H1 (cell line): ENCODE data around the gene PBX3. TPM values are rescaled to one million over a fixed set of nuclear protein-coding genes. Genes with fewer than 3 reads are reported as not detected.

Source experiments
- polyA plus RNA-seq, 7 experiments: library from polyadenylated mRNA; depleted of rRNA in 3 of 7; stranded (reverse) in 5 of 7; unstranded in 2 of 7; fragments of >200 nt in 5 of 7; fragments of 200-250 nt in 2 of 7; gene quantifications; 1 replicate in 5 of 7; 2 replicates in 1 of 7; 4 replicates in 1 of 7; pipeline versions ENCODE4 v1.2.1 to v1.2.3, GENCODE V29; 2011 to 2013; ENCODE audit warnings: missing spikeins in 2 of 7, mixed read lengths in 2 of 7
- total RNA-seq: library from RNA; stranded (reverse); fragmentation: NEBNext Ultra II Directional; extraction: Animal tissue kit (Norgen Biotek cat#: 25700); gene quantifications from 2 replicates; pipeline ENCODE4 v1.2.1, GENCODE V29; 2021
- TF ChIP-seq, protein P1 (sequence below): fragments of 300-600 bp; sonication (generic); IDR thresholded peaks from 2 replicates; pipeline ENCODE4 v1.7.1; 2012; ENCODE audit warnings: low read length, moderate library complexity, mild to moderate bottlenecking, inconsistent platforms; ENCODE audit not compliant: insufficient replicate concordance

The PBX3 gene
- total and polyA plus RNA-seq, 2 of the 8 experiments (the other 6 are each of a cell fraction or from before 2014, with no cell fraction given): 22.7 to 44.3 TPM

DNA sequence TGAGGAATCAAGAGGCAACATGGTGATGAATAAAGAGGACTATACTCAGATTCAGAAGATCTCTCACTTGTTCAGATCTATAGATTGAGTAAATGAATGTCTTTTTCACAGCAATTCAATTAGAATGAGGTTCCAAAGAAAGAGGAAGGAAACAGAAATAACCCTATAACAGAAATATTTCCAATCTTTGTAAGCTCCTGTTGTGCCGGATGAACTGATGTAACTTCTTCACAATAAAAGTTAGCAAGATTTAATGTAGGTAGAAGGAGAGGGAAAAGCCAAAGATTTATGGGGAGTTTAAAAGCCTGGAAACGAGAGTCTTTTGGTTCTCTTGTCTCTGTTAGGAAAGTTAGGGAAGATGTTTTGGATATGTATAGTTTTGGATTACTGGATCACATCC is 92.1 kb downstream of the PBX3 start (continued):
- TF ChIP-seq, protein P1, sequence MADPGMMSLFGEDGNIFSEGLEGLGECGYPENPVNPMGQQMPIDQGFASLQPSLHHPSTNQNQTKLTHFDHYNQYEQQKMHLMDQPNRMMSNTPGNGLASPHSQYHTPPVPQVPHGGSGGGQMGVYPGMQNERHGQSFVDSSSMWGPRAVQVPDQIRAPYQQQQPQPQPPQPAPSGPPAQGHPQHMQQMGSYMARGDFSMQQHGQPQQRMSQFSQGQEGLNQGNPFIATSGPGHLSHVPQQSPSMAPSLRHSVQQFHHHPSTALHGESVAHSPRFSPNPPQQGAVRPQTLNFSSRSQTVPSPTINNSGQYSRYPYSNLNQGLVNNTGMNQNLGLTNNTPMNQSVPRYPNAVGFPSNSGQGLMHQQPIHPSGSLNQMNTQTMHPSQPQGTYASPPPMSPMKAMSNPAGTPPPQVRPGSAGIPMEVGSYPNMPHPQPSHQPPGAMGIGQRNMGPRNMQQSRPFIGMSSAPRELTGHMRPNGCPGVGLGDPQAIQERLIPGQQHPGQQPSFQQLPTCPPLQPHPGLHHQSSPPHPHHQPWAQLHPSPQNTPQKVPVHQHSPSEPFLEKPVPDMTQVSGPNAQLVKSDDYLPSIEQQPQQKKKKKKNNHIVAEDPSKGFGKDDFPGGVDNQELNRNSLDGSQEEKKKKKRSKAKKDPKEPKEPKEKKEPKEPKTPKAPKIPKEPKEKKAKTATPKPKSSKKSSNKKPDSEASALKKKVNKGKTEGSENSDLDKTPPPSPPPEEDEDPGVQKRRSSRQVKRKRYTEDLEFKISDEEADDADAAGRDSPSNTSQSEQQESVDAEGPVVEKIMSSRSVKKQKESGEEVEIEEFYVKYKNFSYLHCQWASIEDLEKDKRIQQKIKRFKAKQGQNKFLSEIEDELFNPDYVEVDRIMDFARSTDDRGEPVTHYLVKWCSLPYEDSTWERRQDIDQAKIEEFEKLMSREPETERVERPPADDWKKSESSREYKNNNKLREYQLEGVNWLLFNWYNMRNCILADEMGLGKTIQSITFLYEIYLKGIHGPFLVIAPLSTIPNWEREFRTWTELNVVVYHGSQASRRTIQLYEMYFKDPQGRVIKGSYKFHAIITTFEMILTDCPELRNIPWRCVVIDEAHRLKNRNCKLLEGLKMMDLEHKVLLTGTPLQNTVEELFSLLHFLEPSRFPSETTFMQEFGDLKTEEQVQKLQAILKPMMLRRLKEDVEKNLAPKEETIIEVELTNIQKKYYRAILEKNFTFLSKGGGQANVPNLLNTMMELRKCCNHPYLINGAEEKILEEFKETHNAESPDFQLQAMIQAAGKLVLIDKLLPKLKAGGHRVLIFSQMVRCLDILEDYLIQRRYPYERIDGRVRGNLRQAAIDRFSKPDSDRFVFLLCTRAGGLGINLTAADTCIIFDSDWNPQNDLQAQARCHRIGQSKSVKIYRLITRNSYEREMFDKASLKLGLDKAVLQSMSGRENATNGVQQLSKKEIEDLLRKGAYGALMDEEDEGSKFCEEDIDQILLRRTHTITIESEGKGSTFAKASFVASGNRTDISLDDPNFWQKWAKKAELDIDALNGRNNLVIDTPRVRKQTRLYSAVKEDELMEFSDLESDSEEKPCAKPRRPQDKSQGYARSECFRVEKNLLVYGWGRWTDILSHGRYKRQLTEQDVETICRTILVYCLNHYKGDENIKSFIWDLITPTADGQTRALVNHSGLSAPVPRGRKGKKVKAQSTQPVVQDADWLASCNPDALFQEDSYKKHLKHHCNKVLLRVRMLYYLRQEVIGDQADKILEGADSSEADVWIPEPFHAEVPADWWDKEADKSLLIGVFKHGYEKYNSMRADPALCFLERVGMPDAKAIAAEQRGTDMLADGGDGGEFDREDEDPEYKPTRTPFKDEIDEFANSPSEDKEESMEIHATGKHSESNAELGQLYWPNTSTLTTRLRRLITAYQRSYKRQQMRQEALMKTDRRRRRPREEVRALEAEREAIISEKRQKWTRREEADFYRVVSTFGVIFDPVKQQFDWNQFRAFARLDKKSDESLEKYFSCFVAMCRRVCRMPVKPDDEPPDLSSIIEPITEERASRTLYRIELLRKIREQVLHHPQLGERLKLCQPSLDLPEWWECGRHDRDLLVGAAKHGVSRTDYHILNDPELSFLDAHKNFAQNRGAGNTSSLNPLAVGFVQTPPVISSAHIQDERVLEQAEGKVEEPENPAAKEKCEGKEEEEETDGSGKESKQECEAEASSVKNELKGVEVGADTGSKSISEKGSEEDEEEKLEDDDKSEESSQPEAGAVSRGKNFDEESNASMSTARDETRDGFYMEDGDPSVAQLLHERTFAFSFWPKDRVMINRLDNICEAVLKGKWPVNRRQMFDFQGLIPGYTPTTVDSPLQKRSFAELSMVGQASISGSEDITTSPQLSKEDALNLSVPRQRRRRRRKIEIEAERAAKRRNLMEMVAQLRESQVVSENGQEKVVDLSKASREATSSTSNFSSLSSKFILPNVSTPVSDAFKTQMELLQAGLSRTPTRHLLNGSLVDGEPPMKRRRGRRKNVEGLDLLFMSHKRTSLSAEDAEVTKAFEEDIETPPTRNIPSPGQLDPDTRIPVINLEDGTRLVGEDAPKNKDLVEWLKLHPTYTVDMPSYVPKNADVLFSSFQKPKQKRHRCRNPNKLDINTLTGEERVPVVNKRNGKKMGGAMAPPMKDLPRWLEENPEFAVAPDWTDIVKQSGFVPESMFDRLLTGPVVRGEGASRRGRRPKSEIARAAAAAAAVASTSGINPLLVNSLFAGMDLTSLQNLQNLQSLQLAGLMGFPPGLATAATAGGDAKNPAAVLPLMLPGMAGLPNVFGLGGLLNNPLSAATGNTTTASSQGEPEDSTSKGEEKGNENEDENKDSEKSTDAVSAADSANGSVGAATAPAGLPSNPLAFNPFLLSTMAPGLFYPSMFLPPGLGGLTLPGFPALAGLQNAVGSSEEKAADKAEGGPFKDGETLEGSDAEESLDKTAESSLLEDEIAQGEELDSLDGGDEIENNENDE: no peak
